IMR-90 (cell line): Measurements from ENCODE around the gene SREBF2. TPM values are rescaled to one million over a fixed set of nuclear protein-coding genes. Genes with fewer than 3 reads are reported as not detected.

ENCODE experiments used
- ATAC-seq: fragments of 200-7000 bp; cut with Tn5 transposase; 2 replicates; pipeline ENCODE4 v1.9.1; 2020; ENCODE audit warnings: low read depth, mild to moderate bottlenecking, moderate library complexity
- BruUV-seq: library from RNA; stranded (reverse); fragments of 400-500 nt; replicated peaks from 2 replicates; lab custom pipeline; 2021; lab: Mats Ljungman, UMichigan
- CTCF ChIA-PET: fragments of 300-600 bp; formaldehyde crosslinking; extraction: SDS; loops from one replicate; lab custom pipeline; 2021; ENCODE audit warnings: antibody characterized with exemption; lab: Yijun Ruan, JAX
- POLR2A ChIA-PET: fragments of 300-600 bp; sonication (Branson Sonifier 250); formaldehyde crosslinking; loops from one replicate; lab custom pipeline; 2022; ENCODE audit warnings: antibody characterized with exemption; ENCODE audit not compliant: unreplicated experiment; lab: Charles Lee
- DNase-seq: peaks from one replicate; pipeline ENCODE4 v3.0.0; 2013
- H2AFZ ChIP-seq: replicated peaks from 2 replicates; pipeline ENCODE3; 2013; ENCODE audit warnings: low read length, mild to moderate bottlenecking; ENCODE audit not compliant: poor library complexity
- H2AK5ac ChIP-seq: 2 replicates; pipeline ENCODE4 v1.6.1; 2013; ENCODE audit warnings: low read depth, low read length, inconsistent platforms
- H2AK9ac ChIP-seq: replicated peaks from 2 replicates; pipeline ENCODE3; 2013; ENCODE audit warnings: mild to moderate bottlenecking, low read depth, low read length, moderate library complexity; ENCODE audit not compliant: poor library complexity
- H2BK120ac ChIP-seq: 2 replicates; pipeline ENCODE4 v1.6.1; 2013; ENCODE audit warnings: low read depth, low read length, inconsistent platforms
- H2BK15ac ChIP-seq: 3 replicates; pipeline ENCODE4 v1.6.1; 2013; ENCODE audit warnings: low read depth, low read length, inconsistent platforms
- H2BK20ac ChIP-seq: 2 replicates; pipeline ENCODE4 v1.6.1; 2013; ENCODE audit warnings: low read depth, mild to moderate bottlenecking, inconsistent platforms, low read length, moderate library complexity
- H2BK5ac ChIP-seq: 2 replicates; pipeline ENCODE4 v1.6.1; 2013; ENCODE audit warnings: mild to moderate bottlenecking, low read depth, low read length, inconsistent platforms; ENCODE audit not compliant: poor library complexity, severe bottlenecking
- H3K14ac ChIP-seq: replicated peaks from 2 replicates; pipeline ENCODE4 v1.6.1; 2013; ENCODE audit warnings: low read depth, low read length, inconsistent platforms
- H3K18ac ChIP-seq: 2 replicates; pipeline ENCODE4 v1.6.1; 2013; ENCODE audit warnings: low read depth, low read length, control low read depth
- H3K23ac ChIP-seq: 2 replicates; pipeline ENCODE4 v1.6.1; 2013; ENCODE audit warnings: low read depth, low read length, inconsistent platforms
- H3K27ac ChIP-seq: 2 replicates; pipeline ENCODE4 v1.5.1; 2013; ENCODE audit warnings: mild to moderate bottlenecking, control low read depth, low read length; ENCODE audit not compliant: insufficient read depth
- H3K27me3 ChIP-seq: 2 replicates; pipeline ENCODE4 v1.6.1; 2013; ENCODE audit warnings: low read length; ENCODE audit not compliant: control insufficient read depth, insufficient read depth
- H3K36me3 ChIP-seq: 2 replicates; pipeline ENCODE4 v1.6.1; 2013; ENCODE audit warnings: low read length, mixed read lengths; ENCODE audit not compliant: control insufficient read depth, insufficient read depth
- H3K4ac ChIP-seq: 2 replicates; pipeline ENCODE4 v1.6.1; 2013; ENCODE audit warnings: low read depth, low read length, inconsistent platforms
- H3K4me1 ChIP-seq: 2 replicates; pipeline ENCODE4 v1.6.1; 2013; ENCODE audit warnings: low read length, mixed read lengths; ENCODE audit not compliant: control insufficient read depth, insufficient read depth
- H3K4me2 ChIP-seq: 2 replicates; pipeline ENCODE4 v1.6.1; 2013; ENCODE audit warnings: low read depth, mild to moderate bottlenecking, control low read depth, low read length, moderate library complexity
- H3K4me3 ChIP-seq: 2 replicates; pipeline ENCODE4 v1.5.1; 2013; ENCODE audit warnings: low read depth, mild to moderate bottlenecking, control low read depth, low read length, moderate library complexity; ENCODE audit not compliant: insufficient read depth
- H3K56ac ChIP-seq: 2 replicates; pipeline ENCODE4 v1.6.1; 2013; ENCODE audit warnings: low read length, inconsistent platforms; ENCODE audit not compliant: insufficient read depth; ENCODE audit errors: extremely low read depth
- H3K79me1 ChIP-seq, 2 experiments: 2 replicates each; pipeline ENCODE4 v1.6.1; 2013; ENCODE audit warnings: low read length in 2 of 2, inconsistent platforms in 1 of 2, low read depth in 1 of 2
- H3K9ac ChIP-seq: 2 replicates; pipeline ENCODE4 v1.6.1; 2013; ENCODE audit warnings: low read depth, low read length, control low read depth
- H3K9me1 ChIP-seq: 2 replicates; pipeline ENCODE4 v1.6.1; 2013; ENCODE audit warnings: low read length, inconsistent platforms; ENCODE audit not compliant: insufficient read depth
- H3K9me3 ChIP-seq: 2 replicates; pipeline ENCODE4 v1.6.1; 2013; ENCODE audit warnings: low read length; ENCODE audit not compliant: control insufficient read depth, insufficient read depth
- H4K20me1 ChIP-seq: 2 replicates; pipeline ENCODE4 v1.6.1; 2013; ENCODE audit warnings: low read length, inconsistent platforms; ENCODE audit not compliant: insufficient read depth
- H4K5ac ChIP-seq: 2 replicates; pipeline ENCODE4 v1.6.1; 2013; ENCODE audit warnings: mild to moderate bottlenecking, low read depth, low read length, control low read depth
- H4K8ac ChIP-seq, 2 experiments: 2 replicates each; pipeline ENCODE4 v1.6.1; 2013; ENCODE audit warnings: low read depth in 2 of 2, low read length in 2 of 2, control low read depth in 1 of 2, inconsistent platforms in 1 of 2
- H4K91ac ChIP-seq: 2 replicates; pipeline ENCODE4 v1.6.1; 2013; ENCODE audit warnings: low read depth, low read length, inconsistent platforms; ENCODE audit not compliant: insufficient read depth
- BHLHE40 ChIP-seq: fragments of 150-350 bp; IDR thresholded peaks from 2 replicates; pipeline ENCODE4 v1.6.1; 2016; ENCODE audit warnings: mild to moderate bottlenecking, low read depth, low read length
- CEBPB ChIP-seq: IDR thresholded peaks from 2 replicates; pipeline ENCODE4 v1.6.1; 2012; ENCODE audit warnings: low read depth, low read length, improper control_type of control experiment
- CHD1 ChIP-seq: IDR thresholded peaks from 2 replicates; pipeline ENCODE4 v1.6.1; 2012; ENCODE audit warnings: low read depth, low read length, improper control_type of control experiment
- CTCF ChIP-seq: conservative IDR thresholded peaks from 2 replicates; pipeline ENCODE4 v1.5.1; 2012; ENCODE audit warnings: mild to moderate bottlenecking, low read depth, low read length, improper control_type of control experiment
- ELK1 ChIP-seq: fragments of 150-350 bp; IDR thresholded peaks from 2 replicates; pipeline ENCODE4 v1.6.1; 2016; ENCODE audit warnings: low read depth, mild to moderate bottlenecking, low read length, moderate library complexity, borderline replicate concordance
- FOS ChIP-seq: fragments of 150-350 bp; IDR thresholded peaks from 2 replicates; pipeline ENCODE4 v1.6.1; 2016; ENCODE audit warnings: low read depth, low read length
- MAFK ChIP-seq: IDR thresholded peaks from 2 replicates; pipeline ENCODE4 v1.6.1; 2012; ENCODE audit warnings: low read depth, low read length, improper control_type of control experiment
- MAZ ChIP-seq: IDR thresholded peaks from 2 replicates; pipeline ENCODE4 v1.6.1; 2012; ENCODE audit warnings: low read depth, mild to moderate bottlenecking, low read length, improper control_type of control experiment, moderate library complexity, borderline replicate concordance
- MXI1 ChIP-seq: IDR thresholded peaks from 2 replicates; pipeline ENCODE4 v1.6.1; 2012; ENCODE audit warnings: low read depth, mild to moderate bottlenecking, low read length, moderate library complexity, borderline replicate concordance
- NFE2L2 ChIP-seq: fragments of 150-350 bp; IDR thresholded peaks from 2 replicates; pipeline ENCODE4 v1.6.1; 2016; ENCODE audit warnings: low read depth, mild to moderate bottlenecking, low read length
- POLR2A ChIP-seq: IDR thresholded peaks from 2 replicates; pipeline ENCODE4 v1.6.1; 2012; ENCODE audit warnings: mild to moderate bottlenecking, low read depth, low read length
- RAD21 ChIP-seq: IDR thresholded peaks from 2 replicates; pipeline ENCODE4 v1.6.1; 2012; ENCODE audit warnings: low read length, improper control_type of control experiment
- RCOR1 ChIP-seq: IDR thresholded peaks from 2 replicates; pipeline ENCODE4 v1.6.1; 2012; ENCODE audit warnings: mild to moderate bottlenecking, low read length, improper control_type of control experiment; ENCODE audit not compliant: insufficient replicate concordance
- RFX5 ChIP-seq: IDR thresholded peaks from 2 replicates; pipeline ENCODE4 v1.8.0; 2012; ENCODE audit warnings: low read depth, mild to moderate bottlenecking, low read length, moderate library complexity
- SMC3 ChIP-seq: fragments of 150-350 bp; IDR thresholded peaks from 2 replicates; pipeline ENCODE4 v1.6.1; 2016; ENCODE audit warnings: low read depth, mild to moderate bottlenecking, antibody characterized with exemption, low read length, moderate library complexity
- USF2 ChIP-seq: fragments of 150-350 bp; IDR thresholded peaks from 2 replicates; pipeline ENCODE4 v1.6.1; 2017; ENCODE audit warnings: mild to moderate bottlenecking, antibody characterized with exemption, low read length, low read depth
- WGBS, 2 experiments: methylation state at CpG; one replicate each; pipeline versions ENCODE4 v1.1.5 to v1.1.7; 2013; ENCODE audit warnings: missing lambda C conversion rate in 2 of 2; ENCODE audit not compliant: insufficient read length in 1 of 2; ENCODE audit errors: extremely low coverage in 2 of 2; 5-methylcytosine and 5-hydroxymethylcytosine counted together
- dilution Hi-C: fragments of 300-500 bp; cut with HindIII; formaldehyde crosslinking; loops from one replicate; pipeline ENCODE4 v1.14.3; 2018; ENCODE audit warnings: low sequenced_read_pairs; ENCODE audit not compliant: unreplicated experiment
- in situ Hi-C: fragments of 300-500 bp; cut with MboI; formaldehyde crosslinking; loops from 3 replicates; pipeline ENCODE4 v1.14.3; 2019; ENCODE audit warnings: low sequenced_read_pairs, inconsistent platforms, mixed read lengths
- intact Hi-C: fragments of 100-400 bp; cut with micrococcal nuclease; formaldehyde crosslinking; loops from 2 replicates; pipeline ENCODE4 v1.10.0; 2022
- polyA plus RNA-seq, 3 experiments: library from polyadenylated mRNA; depleted of rRNA; stranded (reverse); fragments of >200 nt; gene quantifications; 2 replicates each; pipeline ENCODE4 v1.2.3, GENCODE V29; 2012; ENCODE audit warnings: low replicate concordance in 1 of 3
- total RNA-seq: library from RNA; depleted of rRNA; stranded (reverse); fragments of >200 nt; gene quantifications from 2 replicates; pipeline ENCODE4 v1.2.3, GENCODE V29; 2012

The SREBF2 gene
- total and polyA plus RNA-seq, 2 of the 4 experiments (the other 2 are of a cell fraction) = 8.1 to 47.4 TPM

GRCh38 chr22:41922328-41922727, 89.4 kb downstream of the SREBF2 start:
- Histone ChIP-seq H3K4me3 (no peak overlapping the region), H2AK9ac (no peak overlapping the region), H4K91ac (no peak overlapping the region), H2BK5ac (no peak overlapping the region), H2BK15ac (no peak overlapping the region), H2AFZ (no peak overlapping the region), H3K9ac (no peak overlapping the region), H3K23ac (no peak overlapping the region), H2BK120ac (no peak overlapping the region), H3K14ac (no peak overlapping the region), H3K9me3 (no peaks in the 10 kb centered on the region), H3K27ac (no peak overlapping the region), H3K4ac (no peak overlapping the region), H4K8ac (no peak overlapping the region), H3K56ac (no peak overlapping the region), H4K5ac (no peak overlapping the region), H4K20me1 (no peaks in the 10 kb centered on the region), H2AK5ac (no peak overlapping the region), H3K79me1 (no peaks in the 10 kb centered on the region), H3K4me2 (no peak overlapping the region), H3K9me1 (no peaks in the 10 kb centered on the region; the same call in 1 of the 2 replicates), H2BK20ac (no peak overlapping the region), H3K4me1 (no peaks in the 10 kb centered on the region), H3K36me3 (no peaks in the 10 kb centered on the region), H3K27me3 (peaks cover 27% of the 10 kb centered on the region), H3K18ac (no peak overlapping the region)
- no TSS peak for BruUV-seq
- ATAC-seq = no peak
- TF ChIP-seq CTCF (no peak), BHLHE40 (no peak), ELK1 (no peak), SMC3 (no peak), CHD1 (no peak), MAFK (no peak), NFE2L2 (no peak), RAD21 (no peak), RCOR1 (no peak), POLR2A (no peak), FOS (no peak), RFX5 (no peak), CEBPB (no peak), MAZ (no peak), MXI1 (no peak), USF2 (no peak)
- in situ Hi-C loops (no loop called here), intact Hi-C loops (no loop called here), dilution Hi-C loops (no loop called here)
- POLR2A ChIA-PET = no interaction called here
- no CpG with 5 or more reads among the region's 5 CpGs for WGBS, 2 experiments
- DNase-seq = no peak
- CTCF ChIA-PET = no interaction called here
